ENCODE results near the gene HTR3A.

Gene HTR3A

GRCh38 chr11:114000526-114000925 is 25.6 kb downstream of the HTR3A start:
- Histone ChIP-seq H4K20me1 (ENCODE audit: insufficient read depth, low read length) (no peaks in the 10 kb centered on the region), H3K9ac (ENCODE audit: low read length) (no peak overlapping the region), H3F3A (ENCODE audit: insufficient read depth, low read length) (no peaks in the 10 kb centered on the region), H3K27me3 (replicated peaks; ENCODE audit: insufficient read depth, low read length) (no peaks in the 10 kb centered on the region), H3K4me1 (ENCODE audit: low read length) (no peaks in the 10 kb centered on the region), H2AFZ (ENCODE audit: low read length) (no peak overlapping the region), H3K4me2 (ENCODE audit: low read depth, low read length) (no peak overlapping the region), H3K36me3 (replicated peaks; ENCODE audit: insufficient read depth, low read length) (no peaks in the 10 kb centered on the region), H3K79me2 (ENCODE audit: low read length) (no peaks in the 10 kb centered on the region), H3K27ac (ENCODE audit: low read length) (no peak overlapping the region), H3K4me3 (ENCODE audit: low read length) (no peak overlapping the region), H3K9me2 (replicated peaks; ENCODE audit: insufficient read depth, low read length) (no peaks in the 10 kb centered on the region), H3K9me3 (replicated peaks; ENCODE audit: insufficient read depth, low read length) (no peaks in the 10 kb centered on the region)
- no peak for DNase-seq
- TF ChIP-seq EZH2 (optimal IDR thresholded peaks at IDR 0.05; ENCODE audit: low read depth, low read length): no peak
- TF ChIP-seq EZH2phosphoT487 (IDR thresholded peaks at IDR 0.05; ENCODE audit: low read length): no peak
- TF ChIP-seq CTCF (IDR thresholded peaks at IDR 0.05; ENCODE audit: low read length): no peak

DNA sequence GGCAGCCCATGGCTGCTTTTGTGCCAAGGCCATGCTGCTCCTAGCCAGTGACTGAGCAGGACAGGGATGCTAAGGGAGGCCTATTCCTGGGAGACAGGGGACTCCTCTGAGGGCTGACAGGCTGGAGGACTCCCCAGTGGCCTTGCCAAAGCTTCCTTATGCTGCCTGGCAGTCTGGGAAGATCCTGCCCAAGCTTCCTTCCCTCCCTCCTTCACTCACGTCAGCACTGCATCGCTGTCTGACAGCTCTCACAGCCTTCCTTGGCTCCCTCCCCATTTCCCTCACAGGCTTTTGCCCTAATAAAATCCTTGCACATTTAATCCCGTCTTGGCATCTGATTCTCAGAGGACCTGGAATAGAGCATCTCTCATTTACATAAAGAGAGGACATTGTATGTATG is 26.5 kb downstream of the HTR3A start:
- no peak for TF ChIP-seq EZH2 (optimal IDR thresholded peaks at IDR 0.05; ENCODE audit: low read depth, low read length)
- no peak for TF ChIP-seq EZH2phosphoT487 (IDR thresholded peaks at IDR 0.05; ENCODE audit: low read length)
- TF ChIP-seq CTCF (IDR thresholded peaks at IDR 0.05; ENCODE audit: low read length): no peak
- no peak overlapping the region for H3K4me2 ChIP-seq (ENCODE audit: low read depth, low read length)
- no peaks in the 10 kb centered on the region for H3K36me3 ChIP-seq (replicated peaks; ENCODE audit: insufficient read depth, low read length)
- H4K20me1 ChIP-seq (ENCODE audit: insufficient read depth, low read length): no peaks in the 10 kb centered on the region
- H3K27ac ChIP-seq (ENCODE audit: low read length): no peak overlapping the region
- no peak overlapping the region for H3K4me3 ChIP-seq (ENCODE audit: low read length)
- no peaks in the 10 kb centered on the region for H3K27me3 ChIP-seq (replicated peaks; ENCODE audit: insufficient read depth, low read length)
- no peaks in the 10 kb centered on the region for H3K79me2 ChIP-seq (ENCODE audit: low read length)
- H2AFZ ChIP-seq (ENCODE audit: low read length): no peak overlapping the region
- H3K9ac ChIP-seq (ENCODE audit: low read length): no peak overlapping the region
- H3K4me1 ChIP-seq (ENCODE audit: low read length): no peaks in the 10 kb centered on the region
- no peaks in the 10 kb centered on the region for H3F3A ChIP-seq (ENCODE audit: insufficient read depth, low read length)
- DNase-seq: no peak
- no peaks in the 10 kb centered on the region for H3K9me2 ChIP-seq (replicated peaks; ENCODE audit: insufficient read depth, low read length)
- H3K9me3 ChIP-seq (replicated peaks; ENCODE audit: insufficient read depth, low read length): no peaks in the 10 kb centered on the region

DNA sequence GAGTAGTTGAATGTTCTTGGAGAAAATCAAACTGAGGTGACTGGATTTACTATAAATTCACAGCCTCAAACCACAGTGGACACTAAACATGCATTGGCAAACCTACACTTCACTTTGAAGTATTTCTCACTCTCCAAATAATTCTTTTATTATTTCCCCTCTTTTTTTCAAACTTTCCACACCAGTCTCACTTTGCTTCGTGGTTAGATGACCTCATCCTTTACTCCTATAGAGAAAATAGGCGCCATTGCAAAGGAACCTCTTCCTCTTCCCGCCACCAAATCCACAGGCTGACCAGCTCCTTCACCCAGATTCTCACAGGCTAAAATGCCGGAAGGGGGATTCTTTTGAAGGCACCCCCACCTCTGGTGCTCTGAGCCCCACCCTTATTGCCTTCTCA is 33.4 kb downstream of the HTR3A start:
- H3K9ac ChIP-seq (ENCODE audit: low read length): no peak overlapping the region
- no peaks in the 10 kb centered on the region for H3K9me3 ChIP-seq (replicated peaks; ENCODE audit: insufficient read depth, low read length)
- H3K36me3 ChIP-seq (replicated peaks; ENCODE audit: insufficient read depth, low read length): no peaks in the 10 kb centered on the region
- H3K27me3 ChIP-seq (replicated peaks; ENCODE audit: insufficient read depth, low read length): no peaks in the 10 kb centered on the region
- no peaks in the 10 kb centered on the region for H4K20me1 ChIP-seq (ENCODE audit: insufficient read depth, low read length)
- H2AFZ ChIP-seq (ENCODE audit: low read length): no peak overlapping the region
- H3K4me2 ChIP-seq (ENCODE audit: low read depth, low read length): no peak overlapping the region
- H3F3A ChIP-seq (ENCODE audit: insufficient read depth, low read length): no peaks in the 10 kb centered on the region
- no peak overlapping the region for H3K4me3 ChIP-seq (ENCODE audit: low read length)
- H3K4me1 ChIP-seq (ENCODE audit: low read length): no peaks in the 10 kb centered on the region
- DNase-seq: no peak
- H3K9me2 ChIP-seq (replicated peaks; ENCODE audit: insufficient read depth, low read length): no peaks in the 10 kb centered on the region
- no peak for TF ChIP-seq EZH2phosphoT487 (IDR thresholded peaks at IDR 0.05; ENCODE audit: low read length)
- no peak for TF ChIP-seq EZH2 (optimal IDR thresholded peaks at IDR 0.05; ENCODE audit: low read depth, low read length)
- no peak for TF ChIP-seq CTCF (IDR thresholded peaks at IDR 0.05; ENCODE audit: low read length)
- H3K79me2 ChIP-seq (ENCODE audit: low read length): no peaks in the 10 kb centered on the region
- H3K27ac ChIP-seq (ENCODE audit: low read length): no peak overlapping the region

Measured in MM.1S (cell line).